Measurements from ENCODE around the gene MAPKAPK5.
A peak's percentile ranks its signal among the peaks of the same experiment; 100 is the strongest.
"Not testable (repeated sequence)": the region's sequence is repeated elsewhere in the genome, so short reads cannot be mapped to it uniquely, and the experiment has no call there.

The MAPKAPK5 gene

GRCh38 chr12:111806304-111806703, 35.7 kb upstream of the MAPKAPK5 start:
- no peak for TF ChIP-seq CTCF (IDR thresholded peaks at IDR 0.05; ENCODE audit: low read length, missing control alignments)
- no peak overlapping the region for H3K4me3 ChIP-seq (replicated peaks; ENCODE audit: low read depth, low read length)
- no peak for DNase-seq (ENCODE audit: low read depth)

GRCh38 chr12:111807232-111807631, 34.8 kb upstream of the MAPKAPK5 start:
- no peak overlapping the region for H3K4me3 ChIP-seq (replicated peaks; ENCODE audit: low read depth, low read length)
- TF ChIP-seq CTCF (IDR thresholded peaks at IDR 0.05; ENCODE audit: low read length, missing control alignments) = no peak
- no peak for DNase-seq (ENCODE audit: low read depth)

- H3K4me3 ChIP-seq (replicated peaks; ENCODE audit: low read depth, low read length) = no peak overlapping the region
- peak; percentile 92 for DNase-seq (ENCODE audit: low read depth)
- peak; percentile 86 for TF ChIP-seq CTCF (IDR thresholded peaks at IDR 0.05; ENCODE audit: low read length, missing control alignments)
These were observed 28.9 kb upstream of the MAPKAPK5 start for GRCh38 chr12:111812881-111813741.

GRCh38 chr12:111816065-111816615, 25.9 kb upstream of the MAPKAPK5 start:
- no peak for DNase-seq (ENCODE audit: low read depth)
- no peak for TF ChIP-seq CTCF (IDR thresholded peaks at IDR 0.05; ENCODE audit: low read length, missing control alignments)
- H3K4me3 ChIP-seq (replicated peaks; ENCODE audit: low read depth, low read length) = no peak overlapping the region

GRCh38 chr12:111816898-111817297, 25.1 kb upstream of the MAPKAPK5 start:
- not testable (repeated sequence) for DNase-seq (ENCODE audit: low read depth); H3K4me3 ChIP-seq (replicated peaks; ENCODE audit: low read depth, low read length)

GRCh38 chr12:111818340-111818739, 23.7 kb upstream of the MAPKAPK5 start:
- DNase-seq (ENCODE audit: low read depth) = no peak
- TF ChIP-seq CTCF (IDR thresholded peaks at IDR 0.05; ENCODE audit: low read length, missing control alignments) = no peak
- no peak overlapping the region for H3K4me3 ChIP-seq (replicated peaks; ENCODE audit: low read depth, low read length)

- DNase-seq (ENCODE audit: low read depth) = no peak
- H3K4me3 ChIP-seq (replicated peaks; ENCODE audit: low read depth, low read length) = no peak overlapping the region
- TF ChIP-seq CTCF (IDR thresholded peaks at IDR 0.05; ENCODE audit: low read length, missing control alignments) = no peak
These were observed 22.6 kb upstream of the MAPKAPK5 start for GRCh38 chr12:111819191-111820158.

GRCh38 chr12:111820828-111821227, 21.2 kb upstream of the MAPKAPK5 start:
- not testable (repeated sequence) for H3K4me3 ChIP-seq (replicated peaks; ENCODE audit: low read depth, low read length); DNase-seq (ENCODE audit: low read depth)
